Measurements from ENCODE around the gene LZTR1.
"Not testable (repeated sequence)": the region's sequence is repeated elsewhere in the genome, so short reads cannot be mapped to it uniquely, and the experiment has no call there.

The LZTR1 gene

GRCh38 chr22:20981787-20982562, at the start of gene LZTR1:
TSS of gene LZTR1 (plus strand) at chr22:20982297. CDS start at chr22:20982372, 75 bp downstream.
- Histone ChIP-seq H3K9me3 (ENCODE audit: control insufficient read depth, insufficient read depth, low read length) (peaks cover 6% of the 10 kb centered on the region), H3K36me3 (ENCODE audit: control insufficient read depth, insufficient read depth, low read length) (peaks cover 12% of the 10 kb centered on the region), H3K27me3 (ENCODE audit: control insufficient read depth, insufficient read depth, low read length) (peaks cover 25% of the 10 kb centered on the region), H3K4me3 (ENCODE audit: low read depth, low read length) (peak within 1 kb of the TSS; percentile 84), H3K27ac (ENCODE audit: low read depth, low read length) (peak within 1 kb of the TSS; percentile 74), H3K9ac (ENCODE audit: low read depth, low read length) (peak within 1 kb of the TSS; percentile 94), H3K4me1 (ENCODE audit: control insufficient read depth, insufficient read depth, low read length) (peaks cover 12% of the 10 kb centered on the region; the same call in 1 of the 2 replicates)

DNA sequence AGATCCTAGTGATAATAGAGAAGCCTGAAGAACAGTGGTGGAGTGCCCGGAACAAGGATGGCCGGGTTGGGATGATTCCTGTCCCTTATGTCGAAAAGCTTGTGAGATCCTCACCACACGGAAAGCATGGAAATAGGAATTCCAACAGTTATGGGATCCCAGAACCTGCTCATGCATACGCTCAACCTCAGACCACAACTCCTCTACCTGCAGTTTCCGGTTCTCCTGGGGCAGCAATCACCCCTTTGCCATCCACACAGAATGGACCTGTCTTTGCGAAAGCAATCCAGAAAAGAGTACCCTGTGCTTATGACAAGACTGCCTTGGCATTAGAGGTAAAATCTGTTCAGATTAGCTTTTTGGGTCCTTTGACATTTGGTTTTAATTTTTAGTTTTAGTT, 48.2 kb upstream of the LZTR1 start:
- Histone ChIP-seq H3K4me1 (ENCODE audit: control insufficient read depth, insufficient read depth, low read length) (no peaks in the 10 kb centered on the region; the same call in 1 of the 2 replicates), H3K9ac (ENCODE audit: low read depth, low read length) (no peak overlapping the region), H3K27me3 (ENCODE audit: control insufficient read depth, insufficient read depth, low read length) (no peaks in the 10 kb centered on the region), H3K4me3 (ENCODE audit: low read depth, low read length) (no peak overlapping the region), H3K9me3 (ENCODE audit: control insufficient read depth, insufficient read depth, low read length) (no peaks in the 10 kb centered on the region), H3K36me3 (ENCODE audit: control insufficient read depth, insufficient read depth, low read length) (peaks cover 39% of the 10 kb centered on the region), H3K27ac (ENCODE audit: low read depth, low read length) (no peak overlapping the region)

- H3K36me3 ChIP-seq (ENCODE audit: control insufficient read depth, insufficient read depth, low read length): peaks cover 39% of the 10 kb centered on the region
- H3K4me3 ChIP-seq (ENCODE audit: low read depth, low read length); H3K27ac ChIP-seq (ENCODE audit: low read depth, low read length); H3K27me3 ChIP-seq (ENCODE audit: control insufficient read depth, insufficient read depth, low read length); H3K9ac ChIP-seq (ENCODE audit: low read depth, low read length); H3K9me3 ChIP-seq (ENCODE audit: control insufficient read depth, insufficient read depth, low read length); H3K4me1 ChIP-seq (ENCODE audit: control insufficient read depth, insufficient read depth, low read length): not testable (repeated sequence)
These were observed 47.0 kb upstream of the LZTR1 start for GRCh38 chr22:20935049-20935448.

DNA sequence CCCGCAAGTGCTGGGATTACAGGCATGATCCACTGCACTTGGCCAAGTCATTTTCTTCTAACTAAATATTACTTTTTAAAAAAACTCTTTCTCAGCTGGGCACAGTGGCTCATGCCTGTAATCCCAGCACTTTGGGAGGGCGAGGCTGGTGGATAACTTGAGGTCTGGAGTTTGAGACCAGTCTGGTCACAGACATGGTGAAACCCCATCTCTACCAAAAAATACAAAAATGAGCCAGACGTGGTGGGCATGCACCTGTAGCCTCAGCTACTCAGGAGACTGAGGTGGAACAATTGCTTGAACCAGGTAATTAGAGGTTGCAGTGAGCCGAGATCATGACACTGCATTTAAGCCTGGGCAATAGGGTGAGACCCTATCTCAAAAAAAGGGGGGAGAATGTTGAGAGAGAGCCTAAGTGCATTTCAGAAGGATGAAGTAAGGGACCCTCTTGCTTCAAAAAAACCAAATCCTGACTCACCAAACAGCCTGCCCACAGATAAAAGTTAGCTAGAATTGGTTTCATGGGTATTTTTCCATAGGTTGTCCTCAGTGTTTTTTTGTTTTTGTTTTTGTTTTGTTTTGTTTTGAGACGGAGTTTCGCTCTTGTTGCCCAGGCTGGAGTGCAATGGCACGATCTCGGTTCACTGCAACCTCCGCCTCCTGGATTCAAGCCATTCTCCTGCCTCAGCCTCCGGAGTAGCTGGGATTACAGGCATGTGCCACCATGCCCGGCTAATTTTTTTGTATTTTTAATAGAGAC, 46.1 kb upstream of the LZTR1 start:
- not testable (repeated sequence) for H3K4me1 ChIP-seq (ENCODE audit: control insufficient read depth, insufficient read depth, low read length); H3K4me3 ChIP-seq (ENCODE audit: low read depth, low read length); H3K9ac ChIP-seq (ENCODE audit: low read depth, low read length); H3K9me3 ChIP-seq (ENCODE audit: control insufficient read depth, insufficient read depth, low read length); H3K27me3 ChIP-seq (ENCODE audit: control insufficient read depth, insufficient read depth, low read length); H3K27ac ChIP-seq (ENCODE audit: low read depth, low read length)
- H3K36me3 ChIP-seq (ENCODE audit: control insufficient read depth, insufficient read depth, low read length): peaks cover 44% of the 10 kb centered on the region

DNA sequence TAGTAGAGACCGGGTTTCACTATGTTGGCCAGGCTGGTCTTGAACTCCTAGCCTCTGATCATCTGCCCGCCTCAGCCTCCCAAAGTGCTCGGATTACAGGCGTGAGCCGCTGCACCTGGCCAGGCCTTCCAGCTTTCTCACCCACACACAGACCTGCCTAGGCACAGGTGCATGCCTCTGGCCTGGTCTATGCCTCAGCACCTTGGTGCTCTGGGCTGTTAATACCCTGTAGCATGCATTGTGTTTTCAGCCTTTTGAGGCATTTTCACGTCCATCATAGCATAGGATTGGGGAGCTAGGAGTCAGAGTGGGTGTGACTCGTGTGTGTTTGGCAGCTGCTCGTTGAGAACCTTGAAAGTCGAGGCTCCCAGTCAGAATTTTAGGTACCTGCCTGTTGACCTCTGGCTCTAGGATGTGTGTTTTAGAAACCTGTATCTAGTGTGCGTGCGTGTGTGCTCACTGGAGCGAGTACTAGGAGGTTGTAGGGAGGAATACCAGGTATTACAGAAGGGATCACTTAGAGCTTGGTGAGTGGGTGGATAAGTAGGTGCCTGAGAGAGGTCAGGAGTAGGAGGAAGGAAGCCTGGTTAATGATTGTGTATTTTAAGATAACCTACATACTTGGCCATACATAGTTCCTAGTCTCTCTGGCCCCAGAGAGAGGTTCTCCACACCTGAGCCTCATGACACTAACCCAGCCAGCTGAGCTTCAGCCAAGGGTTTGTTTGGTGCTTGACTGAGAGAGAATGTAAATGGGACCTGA, 44.9 kb upstream of the LZTR1 start:
- H3K9me3 ChIP-seq (ENCODE audit: control insufficient read depth, insufficient read depth, low read length): no peaks in the 10 kb centered on the region
- no peak overlapping the region for H3K9ac ChIP-seq (ENCODE audit: low read depth, low read length)
- no peak overlapping the region for H3K4me3 ChIP-seq (ENCODE audit: low read depth, low read length)
- H3K36me3 ChIP-seq (ENCODE audit: control insufficient read depth, insufficient read depth, low read length): peaks cover 50% of the 10 kb centered on the region
- H3K27me3 ChIP-seq (ENCODE audit: control insufficient read depth, insufficient read depth, low read length): no peaks in the 10 kb centered on the region
- H3K27ac ChIP-seq (ENCODE audit: low read depth, low read length): peak overlapping the region; percentile 8
- H3K4me1 ChIP-seq (ENCODE audit: control insufficient read depth, insufficient read depth, low read length): no peaks in the 10 kb centered on the region; the same call in 1 of the 2 replicates

- Histone ChIP-seq H3K27ac (ENCODE audit: low read depth, low read length) (no peak overlapping the region), H3K9me3 (ENCODE audit: control insufficient read depth, insufficient read depth, low read length) (no peaks in the 10 kb centered on the region), H3K9ac (ENCODE audit: low read depth, low read length) (no peak overlapping the region), H3K4me3 (ENCODE audit: low read depth, low read length) (no peak overlapping the region), H3K36me3 (ENCODE audit: control insufficient read depth, insufficient read depth, low read length) (peaks cover 50% of the 10 kb centered on the region), H3K27me3 (ENCODE audit: control insufficient read depth, insufficient read depth, low read length) (no peaks in the 10 kb centered on the region), H3K4me1 (ENCODE audit: control insufficient read depth, insufficient read depth, low read length) (no peaks in the 10 kb centered on the region; the same call in 1 of the 2 replicates)
These were observed 44.1 kb upstream of the LZTR1 start for GRCh38 chr22:20937794-20938671.

DNA sequence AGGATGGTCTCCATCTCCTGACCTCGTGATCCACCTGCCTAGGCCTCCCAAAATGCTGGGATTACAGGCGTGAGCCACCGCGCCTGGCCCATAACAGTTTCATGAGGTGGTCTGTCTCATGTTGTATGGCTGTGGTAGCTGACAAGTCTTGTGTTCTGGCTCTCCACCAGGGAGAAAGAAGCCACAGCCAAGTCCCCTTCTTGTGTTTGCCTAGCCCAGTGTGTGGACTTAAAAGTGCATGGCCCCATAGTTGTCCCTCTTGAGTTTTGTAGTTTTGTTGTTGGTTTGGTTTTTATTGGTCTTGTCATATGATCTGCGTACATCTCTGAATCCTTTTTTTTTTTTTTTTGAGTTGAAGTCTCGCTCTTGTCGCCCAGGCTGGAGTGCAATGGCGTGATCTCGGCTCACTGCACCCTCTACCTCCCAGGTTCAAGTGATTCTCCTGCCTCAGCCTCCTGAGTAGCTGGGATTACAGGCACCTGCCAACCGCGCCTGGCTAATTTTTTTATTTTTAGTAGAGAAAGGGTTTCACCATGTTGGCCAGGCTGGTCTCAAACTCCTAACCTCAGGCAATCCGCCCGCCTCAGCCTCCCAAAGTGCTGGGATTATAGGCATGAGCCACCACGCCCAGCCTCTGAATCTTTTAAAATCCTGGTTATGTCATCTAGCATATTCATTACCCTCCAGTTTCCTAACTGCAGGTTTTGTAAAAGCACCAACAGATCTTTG, 42.5 kb upstream of the LZTR1 start:
- not testable (repeated sequence) for H3K27ac ChIP-seq (ENCODE audit: low read depth, low read length)

DNA sequence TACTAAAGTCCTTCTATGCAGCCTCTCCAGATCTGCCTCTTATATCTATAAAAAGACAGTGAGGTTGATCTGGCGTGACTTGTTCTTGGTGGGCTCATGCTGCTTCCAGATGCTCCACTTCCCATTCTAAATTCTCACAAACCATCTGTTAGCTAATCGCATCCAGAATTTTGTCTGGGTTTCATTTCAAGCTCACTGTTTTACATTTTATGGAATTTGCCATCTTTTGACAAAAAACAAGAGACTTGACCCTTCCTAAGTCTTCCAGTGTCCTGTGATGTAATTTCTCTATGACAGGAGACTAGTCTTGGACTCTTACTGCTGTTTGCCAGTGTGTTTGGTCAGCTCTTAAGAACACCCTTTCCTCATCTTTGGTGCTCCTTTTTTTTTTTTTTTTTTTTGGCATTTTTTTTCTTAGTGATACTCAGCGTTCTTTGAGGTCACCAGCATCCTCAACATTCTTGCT, 41.9 kb upstream of the LZTR1 start:
- Histone ChIP-seq H3K27me3 (ENCODE audit: control insufficient read depth, insufficient read depth, low read length) (no peaks in the 10 kb centered on the region), H3K4me1 (ENCODE audit: control insufficient read depth, insufficient read depth, low read length) (no peaks in the 10 kb centered on the region; the same call in 1 of the 2 replicates), H3K9ac (ENCODE audit: low read depth, low read length) (no peak overlapping the region), H3K9me3 (ENCODE audit: control insufficient read depth, insufficient read depth, low read length) (no peaks in the 10 kb centered on the region), H3K27ac (ENCODE audit: low read depth, low read length) (no peak overlapping the region), H3K4me3 (ENCODE audit: low read depth, low read length) (no peak overlapping the region), H3K36me3 (ENCODE audit: control insufficient read depth, insufficient read depth, low read length) (peaks cover 32% of the 10 kb centered on the region)

More for the DNA sequence above, 42.5 kb upstream of the LZTR1 start:
- H3K36me3 ChIP-seq (ENCODE audit: control insufficient read depth, insufficient read depth, low read length): peaks cover 38% of the 10 kb centered on the region
- not testable (repeated sequence) for H3K4me3 ChIP-seq (ENCODE audit: low read depth, low read length); H3K9ac ChIP-seq (ENCODE audit: low read depth, low read length); H3K4me1 ChIP-seq (ENCODE audit: control insufficient read depth, insufficient read depth, low read length); H3K9me3 ChIP-seq (ENCODE audit: control insufficient read depth, insufficient read depth, low read length); H3K27me3 ChIP-seq (ENCODE audit: control insufficient read depth, insufficient read depth, low read length)

- Histone ChIP-seq H3K9ac (ENCODE audit: low read depth, low read length) (no peak overlapping the region), H3K4me3 (ENCODE audit: low read depth, low read length) (no peak overlapping the region), H3K36me3 (ENCODE audit: control insufficient read depth, insufficient read depth, low read length) (peaks cover 35% of the 10 kb centered on the region), H3K27me3 (ENCODE audit: control insufficient read depth, insufficient read depth, low read length) (no peaks in the 10 kb centered on the region), H3K27ac (ENCODE audit: low read depth, low read length) (no peak overlapping the region), H3K9me3 (ENCODE audit: control insufficient read depth, insufficient read depth, low read length) (no peaks in the 10 kb centered on the region), H3K4me1 (ENCODE audit: control insufficient read depth, insufficient read depth, low read length) (no peaks in the 10 kb centered on the region; the same call in 1 of the 2 replicates)
These were observed 41.2 kb upstream of the LZTR1 start for GRCh38 chr22:20940904-20941385.
